Left ventricle myocardium superior (tissue), 1 donor: Measurements from ENCODE around the gene NGEF. TPM values are rescaled to one million over a fixed set of nuclear protein-coding genes. Genes with fewer than 3 reads are reported as not detected.
"Not testable (repeated sequence)": the region's sequence is repeated elsewhere in the genome, so short reads cannot be mapped to it uniquely, and the experiment has no call there.

Source experiments
- ATAC-seq: fragments of 200-7000 bp; cut with Tn5 transposase; one replicate; pipeline ENCODE4 v1.9.1; 2020; ENCODE audit warnings: mild to moderate bottlenecking, moderate library complexity
- DNase-seq: peaks from one replicate; pipeline ENCODE4 v3.0.0-alpha.2; 2020
- intact Hi-C: fragments of 100-400 bp; cut with micrococcal nuclease; formaldehyde crosslinking; loops from one replicate; pipeline ENCODE4 v1.11.0; 2022
- total RNA-seq: library from RNA; stranded (reverse); fragmentation: NEBNext Ultra II Directional; extraction: Animal tissue kit (Norgen Biotek cat#: 25700); gene quantifications from one replicate; pipeline ENCODE4 v1.2.1, GENCODE V29; 2021
- donor health status: DM: no; HTN: yes; CAD: no; lungs with severe emphysema.

Gene NGEF
- total RNA-seq, 1 donor from 2014 or later, result not detected

GRCh38 chr2:233029321-233029720, 16.3 kb upstream of the NGEF start:
- no peak for DNase-seq
- no peak for ATAC-seq
- intact Hi-C loops, result no loop called here

- intact Hi-C loops, result no loop called here
- DNase-seq (no peak), ATAC-seq (no peak)
Observed at GRCh38 chr2:233026198-233026813, 13.2 kb upstream of the NGEF start.

- DNase-seq, result no peak
- intact Hi-C loops, result no loop called here
- ATAC-seq, result no peak
Observed at GRCh38 chr2:233025706-233026105, 12.7 kb upstream of the NGEF start.

GRCh38 chr2:233023761-233024410, 10.8 kb upstream of the NGEF start:
- intact Hi-C loops, result no loop called here
- ATAC-seq, result no peak
- DNase-seq, result no peak

GRCh38 chr2:233023007-233023760, 10.1 kb upstream of the NGEF start:
- intact Hi-C loops, result no loop called here
- no peak for ATAC-seq
- DNase-seq, result no peak

- DNase-seq, result no peak
- intact Hi-C loops, result no loop called here
- ATAC-seq, result no peak
Observed at GRCh38 chr2:233022561-233022960, 9.5 kb upstream of the NGEF start.

GRCh38 chr2:233021771-233022170, 8.7 kb upstream of the NGEF start:
- DNase-seq, result no peak
- intact Hi-C loops, result no loop called here
- ATAC-seq, result no peak

- intact Hi-C loops, result no loop called here
- ATAC-seq, result no peak
- DNase-seq, result no peak
Observed at GRCh38 chr2:233020454-233020853, 7.4 kb upstream of the NGEF start.

- intact Hi-C loops, DNase-seq, ATAC-seq: not testable (repeated sequence)
Observed at GRCh38 chr2:233019610-233020009, 6.6 kb upstream of the NGEF start.

- no peak for DNase-seq
- ATAC-seq, result no peak
- intact Hi-C loops, result no loop called here
Observed at GRCh38 chr2:233017947-233018346, 4.9 kb upstream of the NGEF start.

- DNase-seq (no peak), ATAC-seq (no peak)
- intact Hi-C loops, result no loop called here
Observed at GRCh38 chr2:233015019-233015645, 2.1 kb upstream of the NGEF start.

GRCh38 chr2:233013650-233014049, 594 bp upstream of the NGEF start:
- intact Hi-C loops, result no loop called here
- ATAC-seq (no peak), DNase-seq (no peak)

GRCh38 chr2:233012301-233012971, 620 bp downstream of the NGEF start:
- no peak for DNase-seq
- intact Hi-C loops, result no loop called here
- no peak for ATAC-seq

GRCh38 chr2:233011702-233012131, 1.3 kb downstream of the NGEF start:
- DNase-seq (no peak), ATAC-seq (no peak)
- intact Hi-C loops, result no loop called here

- intact Hi-C loops, result no loop called here
- ATAC-seq (no peak), DNase-seq (no peak)
Observed at GRCh38 chr2:233011268-233011650, 1.8 kb downstream of the NGEF start.

- ATAC-seq (no peak), DNase-seq (no peak)
- intact Hi-C loops, result no loop called here
Observed at GRCh38 chr2:233010569-233011267, 2.3 kb downstream of the NGEF start.

GRCh38 chr2:233009661-233010060, 3.4 kb downstream of the NGEF start:
- DNase-seq (no peak), ATAC-seq (no peak)
- intact Hi-C loops, result no loop called here

- intact Hi-C loops, result no loop called here
- no peak for DNase-seq
- ATAC-seq, result no peak
Observed at GRCh38 chr2:233007739-233008138, 5.3 kb downstream of the NGEF start.

- ATAC-seq, result no peak
- intact Hi-C loops, result no loop called here
- no peak for DNase-seq
Observed at GRCh38 chr2:233007270-233007669, 5.8 kb downstream of the NGEF start.
